SK-N-SH (cell line): ENCODE data around the gene PSD2.

Experiments
- CTCF ChIP-seq: fragments of 200-600 bp; sonication (generic); IDR thresholded peaks from 2 replicates; pipeline ENCODE4 v1.6.1; 2017; ENCODE audit warnings: antibody characterized with exemption, mild to moderate bottlenecking, moderate library complexity
- EZH2phosphoT487 ChIP-seq: fragments of 200-600 bp; sonication (generic); IDR thresholded peaks from 2 replicates; pipeline ENCODE4 v1.6.1; 2017; ENCODE audit warnings: low read depth, mixed run types, mild to moderate bottlenecking, antibody characterized with exemption, moderate library complexity, borderline replicate concordance
- GABPA ChIP-seq: IDR thresholded peaks from 2 replicates; pipeline ENCODE4 v1.4.0; 2012; ENCODE audit warnings: low read depth, mild to moderate bottlenecking
- POLR2AphosphoS5 ChIP-seq: IDR thresholded peaks from 2 replicates; pipeline ENCODE4 v1.6.1; 2012; ENCODE audit warnings: low read depth, low read length
- SMC3 ChIP-seq: IDR thresholded peaks from 2 replicates; pipeline ENCODE4 v1.6.1; 2012; ENCODE audit warnings: low read depth, low read length, improper control_type of control experiment

GRCh38 chr5:139863361-139863760, 67.8 kb downstream of the PSD2 start:
- TF ChIP-seq POLR2AphosphoS5 (no peak), EZH2phosphoT487 (no peak), SMC3 (no peak), GABPA (no peak), CTCF (no peak)
